Stimulated activated CD8-positive, alpha-beta memory T cell treated with anti-CD3 and anti-CD28 coated beads, Interleukin-7, amount 100 ng/mL, for 4 hours (primary cell): ENCODE data around the gene WASL.

Experiments used
- DNase-seq, 2 donors: peaks; one replicate each; pipeline ENCODE4 v3.0.0-alpha.2; 2020; ENCODE audit warnings: low read depth in 2 of 2

WASL gene

DNA sequence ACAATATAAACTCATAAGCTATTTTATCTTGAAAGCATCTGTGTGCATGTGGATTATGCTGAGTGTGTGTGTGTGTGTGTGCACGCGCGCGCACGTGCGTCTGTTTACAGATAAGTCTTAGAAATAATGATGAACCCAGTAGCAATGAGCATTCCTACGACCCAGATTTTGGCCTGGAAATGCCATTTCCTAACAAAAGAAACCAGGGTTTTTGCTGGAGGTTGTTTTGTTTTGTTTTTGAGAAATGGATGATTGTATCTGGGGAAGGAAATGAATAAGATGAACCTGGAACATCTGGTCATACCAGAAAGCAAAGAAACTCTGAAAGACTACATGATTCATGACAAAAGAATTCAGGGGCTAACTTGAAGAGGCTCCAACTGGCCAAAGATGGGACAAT, 115.2 kb downstream of the WASL start:
- DNase-seq: no peak

DNA sequence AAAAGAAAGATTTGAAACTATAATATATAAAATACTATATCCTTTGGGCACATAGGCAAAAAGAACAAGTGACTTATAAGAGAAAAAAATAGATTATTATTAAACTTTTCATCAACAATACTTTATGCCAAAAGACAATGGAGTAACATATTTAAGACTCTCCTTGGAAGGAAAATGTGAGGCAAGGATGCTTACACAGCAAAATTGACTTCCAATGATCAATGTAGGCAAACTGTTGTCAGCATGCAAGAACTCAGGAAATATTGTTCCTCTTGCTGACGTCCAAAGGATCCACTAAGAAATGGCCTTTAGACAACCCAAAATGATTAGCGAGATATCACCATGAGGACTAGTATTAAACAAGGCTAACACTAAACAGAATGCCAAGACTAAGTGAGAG, 116.0 kb downstream of the WASL start:
- no peak for DNase-seq
